Activated CD4-positive, alpha-beta T cell treated with anti-CD3 and anti-CD28 coated beads, Interleukin-2, Interleukin-6, amounts not matched to agents 100 ng/mL and 50 ng/mL, durations not matched to agents 16 hours and 8 hours (primary cell): ENCODE data around the gene MPDU1.

Experiments used
- DNase-seq: peaks from one replicate; pipeline ENCODE4 v3.0.0-alpha.2; 2020

The MPDU1 gene

GRCh38 chr17:7583253-7584109, at the start of gene MPDU1:
MPDU1 (plus strand) TSS chr17:7583852; CDS start chr17:7583863, 11 bp downstream.
- peak; percentile 97 for DNase-seq

- DNase-seq: no peak
Observed at GRCh38 chr17:7538050-7538449, 45.6 kb upstream of the MPDU1 start.

- no peak for DNase-seq
Observed at GRCh38 chr17:7538891-7539545, 44.6 kb upstream of the MPDU1 start.

GRCh38 chr17:7541074-7541621, 42.5 kb upstream of the MPDU1 start:
- DNase-seq: no peak

GRCh38 chr17:7544911-7545310, 38.7 kb upstream of the MPDU1 start:
- DNase-seq: no peak

GRCh38 chr17:7548585-7549400, 34.9 kb upstream of the MPDU1 start, which contains the start of gene TNFSF12:
TNFSF12 (plus strand) TSS chr17:7549058; CDS start chr17:7549154, 96 bp downstream.
- DNase-seq: peak; percentile 73

GRCh38 chr17:7549401-7550055, 34.1 kb upstream of the MPDU1 start:
- DNase-seq: peak; percentile 48

- no peak for DNase-seq
Observed at GRCh38 chr17:7550344-7550743, 33.3 kb upstream of the MPDU1 start.

- no peak for DNase-seq
Observed at GRCh38 chr17:7551396-7551795, 32.3 kb upstream of the MPDU1 start.

GRCh38 chr17:7552621-7553051, 31.0 kb upstream of the MPDU1 start:
- peak; percentile 87 for DNase-seq

GRCh38 chr17:7553356-7553755, 30.3 kb upstream of the MPDU1 start:
- DNase-seq: no peak

GRCh38 chr17:7555320-7555948, 28.2 kb upstream of the MPDU1 start:
- no peak for DNase-seq

- DNase-seq: no peak
Observed at GRCh38 chr17:7556627-7557026, 27.0 kb upstream of the MPDU1 start.

GRCh38 chr17:7557147-7557764, 26.4 kb upstream of the MPDU1 start:
- DNase-seq: no peak

GRCh38 chr17:7557775-7558543, 25.7 kb upstream of the MPDU1 start:
- DNase-seq: no peak

GRCh38 chr17:7558544-7559319, 24.9 kb upstream of the MPDU1 start, which contains the start of gene TNFSF13:
TNFSF13 (plus strand) TSS chr17:7558750; CDS start chr17:7559040, 290 bp downstream.
- no peak for DNase-seq

- DNase-seq: no peak
Observed at GRCh38 chr17:7559320-7560171, 24.1 kb upstream of the MPDU1 start.

GRCh38 chr17:7560172-7561027, 23.3 kb upstream of the MPDU1 start:
- DNase-seq: peak; percentile 71
